SKM-1 treated with dmso at 0.1 percent for 144 hours (cell line): ENCODE data around the gene NRXN3.
"Not testable (repeated sequence)": the region's sequence is repeated elsewhere in the genome, so short reads cannot be mapped to it uniquely, and the experiment has no call there.

Experiments used
- DNase-seq: peaks from one replicate; lab custom pipeline; 2025; ENCODE audit not compliant: unreplicated experiment; lab: John Stamatoyannopoulos, UW

The NRXN3 gene

DNA sequence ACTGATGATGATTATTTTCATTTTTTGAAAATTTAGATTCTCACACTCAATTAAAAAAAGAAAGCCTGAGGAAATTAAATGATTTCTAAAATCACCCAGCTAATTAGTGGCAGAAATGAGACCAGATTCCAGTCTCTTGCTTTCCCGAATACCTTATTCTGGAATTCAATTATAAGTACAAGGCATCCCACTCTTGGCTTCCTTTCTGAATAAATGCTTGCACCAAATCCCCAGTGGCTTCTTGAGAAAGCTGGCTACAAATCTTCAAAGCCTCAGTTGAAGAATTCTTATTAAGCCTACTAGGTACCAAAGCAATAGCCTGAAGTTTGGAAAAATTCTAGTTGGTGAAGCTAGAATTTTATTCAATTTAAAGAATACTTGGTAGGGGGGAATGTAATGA, 1564.5 kb downstream of the NRXN3 start:
- no peak for DNase-seq

DNA sequence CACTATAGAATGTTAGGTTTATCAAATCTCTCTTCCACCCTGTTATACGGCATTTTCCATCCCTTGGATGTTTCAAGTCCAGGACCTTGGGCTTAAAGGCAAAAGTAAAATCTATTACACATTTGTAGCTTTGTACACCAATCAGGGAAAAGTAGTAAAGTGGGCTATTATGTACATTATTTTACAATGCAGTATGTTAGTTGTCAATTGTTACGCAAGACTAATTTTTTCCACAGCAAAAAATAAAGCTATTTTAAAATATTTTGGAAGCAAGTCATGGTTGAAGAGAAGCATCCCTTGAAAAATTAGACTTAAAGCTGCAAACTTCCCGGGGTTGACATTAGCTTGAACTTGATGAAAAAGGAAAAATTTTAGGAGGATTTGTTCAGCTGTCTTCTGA, 1564.9 kb downstream of the NRXN3 start:
- no peak for DNase-seq

DNA sequence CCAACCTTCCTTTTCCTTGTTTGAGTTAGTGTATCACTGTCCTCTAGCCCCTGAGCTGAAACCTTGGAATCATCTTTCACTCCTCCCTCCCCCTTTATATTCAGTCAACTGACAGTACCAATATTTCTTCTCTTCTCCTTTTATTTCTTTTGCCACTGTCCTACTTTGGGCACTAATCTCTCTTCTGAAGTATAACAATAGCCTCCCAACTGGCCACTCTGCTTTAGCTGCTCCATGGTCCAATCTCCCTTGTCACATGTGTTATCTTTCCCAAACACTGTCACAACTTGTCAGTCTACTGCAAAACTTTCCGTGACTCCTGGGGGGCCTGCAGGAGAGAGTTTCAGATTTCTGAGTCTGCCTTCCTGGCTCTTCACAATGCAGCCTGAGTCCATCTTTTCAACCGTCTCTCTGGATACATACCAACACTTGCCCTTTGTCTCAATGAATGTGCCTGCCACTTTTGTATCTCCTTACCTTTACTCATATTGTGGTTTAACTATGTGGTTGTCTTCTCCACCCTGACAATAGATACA, 1570.0 kb downstream of the NRXN3 start:
- no peak for DNase-seq

DNA sequence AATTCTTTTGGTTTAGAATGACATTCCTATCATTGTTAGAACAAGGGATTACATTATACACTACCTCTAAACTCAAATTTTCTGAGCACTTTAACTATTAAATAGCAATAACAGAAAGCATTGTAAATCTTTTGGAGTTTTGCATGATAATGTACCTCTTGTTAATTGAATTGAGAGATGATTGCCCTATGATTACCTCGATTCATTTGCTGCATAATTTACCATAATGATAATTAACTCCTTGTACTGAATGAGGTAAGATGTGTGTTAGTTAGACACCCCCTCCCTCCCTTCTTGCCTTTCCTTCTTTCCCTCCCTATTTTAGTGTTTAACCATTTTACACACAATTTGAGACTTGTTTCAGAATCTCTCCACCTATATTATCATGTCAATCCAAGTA, 1572.0 kb downstream of the NRXN3 start:
- no peak for DNase-seq

DNA sequence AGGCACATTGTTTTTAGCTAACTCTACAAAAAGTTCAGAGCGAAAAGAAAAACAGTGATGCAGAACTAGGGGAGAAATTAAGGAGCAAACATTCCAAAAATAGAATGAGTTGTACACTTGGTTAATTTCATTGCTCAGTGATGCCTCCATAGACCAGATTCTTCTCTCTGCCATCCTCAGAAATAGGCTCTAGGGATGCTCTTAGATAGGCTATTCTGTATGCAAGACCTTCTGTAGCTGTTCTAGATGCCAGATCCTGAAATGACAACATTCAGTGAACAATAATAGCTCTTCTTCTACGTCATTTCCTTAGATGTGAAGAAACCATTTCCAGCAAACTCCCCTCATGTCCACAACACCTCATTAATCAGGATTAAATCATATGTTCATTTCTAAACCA, 1574.9 kb downstream of the NRXN3 start:
- DNase-seq = no peak

DNA sequence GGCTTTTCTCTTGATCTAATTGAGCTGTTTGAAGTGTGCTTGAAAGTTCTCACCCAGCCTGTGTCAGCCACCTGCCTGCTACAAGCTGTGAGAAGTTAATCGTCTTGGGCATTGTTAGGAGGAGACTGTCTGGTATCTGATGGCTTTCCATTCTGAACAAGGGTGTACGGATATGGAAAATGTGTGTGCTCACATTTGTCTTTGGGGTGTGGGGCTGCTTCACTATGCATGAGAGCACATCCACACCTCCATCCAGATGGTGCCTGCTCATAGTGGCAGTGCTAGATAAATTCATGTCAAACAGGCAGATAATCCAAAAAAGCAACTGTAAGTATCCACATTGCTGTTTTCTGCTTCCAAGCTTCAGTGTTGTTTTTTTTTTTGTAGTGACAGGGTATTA, 1578.9 kb downstream of the NRXN3 start:
- no peak for DNase-seq

DNA sequence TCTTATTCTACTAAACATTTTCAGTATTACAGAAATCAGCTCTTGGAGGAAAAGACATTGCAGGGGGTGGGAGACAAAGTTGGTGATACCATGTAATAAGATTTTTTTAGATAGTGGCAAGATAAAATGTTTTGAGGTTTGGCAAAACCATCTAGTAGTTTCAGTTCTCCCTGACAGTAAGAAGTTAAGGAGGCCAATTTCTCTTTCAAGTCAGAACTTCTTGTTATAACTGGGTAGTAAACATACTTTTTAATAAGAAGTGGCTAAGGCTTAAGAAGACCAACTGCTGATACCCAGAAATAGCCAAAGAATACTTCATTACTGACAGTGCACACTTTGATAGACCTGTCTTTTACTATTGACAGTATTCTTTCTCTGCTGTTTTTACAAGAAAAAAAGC, 1588.8 kb downstream of the NRXN3 start:
- no peak for DNase-seq

DNA sequence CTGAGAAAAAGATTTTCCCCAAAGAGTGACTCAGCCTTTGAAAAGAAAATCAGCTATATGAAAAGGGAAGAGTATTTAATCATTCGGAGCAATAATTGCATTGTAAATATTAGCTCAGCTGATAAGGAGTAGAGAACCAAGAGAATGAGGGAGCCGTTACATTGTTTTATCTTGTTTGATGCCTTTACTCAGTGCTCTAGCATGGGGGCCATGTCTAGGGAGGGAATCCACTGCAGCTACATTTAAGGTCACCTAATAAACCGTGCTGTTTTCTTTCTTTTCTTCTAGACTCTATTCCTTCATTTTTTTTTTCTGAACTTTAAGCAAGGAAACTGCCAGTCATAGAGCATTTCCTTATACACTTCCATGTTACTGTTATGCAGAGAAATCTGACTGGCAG, 1594.2 kb downstream of the NRXN3 start:
- no peak for DNase-seq

DNA sequence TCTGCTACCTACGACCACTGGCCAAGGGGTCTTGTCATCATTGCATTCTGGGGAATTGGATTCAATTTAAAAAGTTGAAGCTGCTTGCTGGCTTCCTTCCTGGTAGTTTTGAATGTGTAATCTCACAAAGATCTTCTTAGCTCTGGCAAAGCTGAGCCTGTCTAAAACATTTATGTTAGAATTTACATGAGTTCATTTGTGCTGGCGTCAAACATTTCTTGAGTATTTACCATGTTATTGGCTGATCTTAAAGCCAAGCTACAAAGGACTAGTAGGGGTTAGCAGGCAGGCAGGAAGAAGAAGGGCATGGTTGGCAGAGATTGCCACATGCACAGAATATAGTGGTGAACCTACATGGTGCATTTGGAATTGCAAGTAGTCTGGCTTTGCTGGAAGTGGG, 1596.3 kb downstream of the NRXN3 start:
- no peak for DNase-seq

DNA sequence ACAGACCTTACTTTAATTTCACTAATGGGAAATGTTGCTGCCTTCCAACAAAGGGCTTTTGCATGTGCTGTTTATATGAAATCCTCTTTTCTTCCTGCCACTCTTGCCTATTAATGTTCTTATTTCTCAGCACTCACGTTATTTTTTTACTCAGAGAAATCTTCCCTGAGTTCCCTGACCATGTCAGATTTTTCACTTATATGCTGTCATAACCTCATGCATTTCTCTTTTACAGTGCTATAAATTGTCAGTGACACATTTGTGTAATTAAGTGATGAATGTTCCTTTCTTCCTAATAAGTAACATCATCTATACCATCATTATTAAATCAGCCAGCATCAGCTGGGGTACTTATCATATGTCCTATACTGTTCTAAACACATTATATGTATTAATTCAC, 1597.1 kb downstream of the NRXN3 start:
- no peak for DNase-seq

DNA sequence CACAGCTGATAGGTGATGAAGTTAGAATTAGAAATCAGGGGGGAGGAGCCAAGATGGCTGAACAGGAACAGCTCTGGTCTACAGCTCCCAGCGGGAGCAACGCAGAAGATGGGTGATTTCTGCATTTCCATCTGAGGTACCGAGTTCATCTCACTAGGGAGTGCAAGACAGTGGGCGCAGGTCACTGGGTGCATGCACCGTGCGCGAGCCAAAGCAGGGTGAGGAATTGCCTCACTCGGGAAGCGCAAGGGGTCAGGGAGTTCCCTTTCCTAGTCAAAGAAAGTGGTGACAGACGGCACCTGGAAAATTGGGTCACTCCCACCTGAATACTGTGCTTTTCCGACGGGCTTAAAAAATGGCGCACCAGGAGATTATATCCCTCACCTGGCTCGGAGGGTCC, 1597.5 kb downstream of the NRXN3 start:
- not testable (repeated sequence) for DNase-seq

DNA sequence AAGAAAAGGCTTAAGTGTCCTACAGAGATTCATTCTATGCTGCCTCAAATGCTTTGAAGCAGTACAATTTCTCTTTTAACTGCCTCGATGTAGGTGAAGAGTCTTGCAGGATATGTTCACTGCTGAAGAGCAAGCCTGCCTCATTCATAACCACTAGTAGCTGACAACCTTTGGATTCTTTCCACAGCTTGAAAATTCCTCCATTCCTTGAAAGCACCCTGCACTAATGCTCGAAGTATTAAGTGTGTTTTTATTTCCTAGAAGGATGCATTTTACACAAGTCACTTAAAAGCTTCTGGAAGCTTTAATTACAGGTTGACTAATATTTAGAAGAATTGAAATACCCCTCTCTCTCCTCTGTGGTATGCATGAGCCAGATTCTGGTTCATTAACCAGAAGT, 1611.7 kb downstream of the NRXN3 start:
- no peak for DNase-seq

DNA sequence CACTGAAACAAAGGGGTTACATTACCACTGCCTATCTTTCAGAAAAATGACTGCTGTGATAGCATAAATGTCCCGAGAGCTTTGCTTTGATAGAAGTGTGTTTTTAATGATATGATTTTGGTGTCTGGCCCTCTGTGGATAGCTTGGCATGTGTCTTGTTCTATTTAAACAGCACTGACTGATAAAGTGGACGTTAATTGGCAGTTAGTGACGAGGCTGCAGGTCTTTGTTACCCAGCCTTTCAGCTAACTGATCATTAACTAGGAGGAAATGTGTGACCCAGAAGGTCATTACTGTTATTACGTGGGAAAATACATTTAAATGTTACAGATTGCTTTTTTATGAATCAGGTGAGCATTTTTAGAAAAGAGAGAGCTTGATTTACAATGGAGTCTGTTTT, 1612.9 kb downstream of the NRXN3 start:
- no peak for DNase-seq

DNA sequence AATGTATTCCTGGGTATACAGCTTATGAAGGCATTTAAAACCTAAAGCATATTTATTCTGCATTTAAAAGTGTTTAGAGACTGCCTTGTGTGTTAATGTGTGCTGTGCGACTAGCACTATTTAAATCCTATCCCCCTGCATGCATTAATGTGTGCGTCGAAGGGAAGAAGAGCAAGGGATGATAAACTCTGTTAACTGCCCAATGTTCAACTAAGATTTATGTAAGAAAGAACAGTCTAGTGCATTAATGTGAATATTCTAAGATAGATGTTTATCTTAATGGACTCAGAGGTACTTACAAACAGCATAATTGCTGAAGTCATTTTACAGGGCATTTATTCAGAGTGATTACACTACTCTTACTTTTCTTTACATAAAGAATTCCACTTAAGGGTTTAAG, 1616.3 kb downstream of the NRXN3 start:
- DNase-seq = no peak

DNA sequence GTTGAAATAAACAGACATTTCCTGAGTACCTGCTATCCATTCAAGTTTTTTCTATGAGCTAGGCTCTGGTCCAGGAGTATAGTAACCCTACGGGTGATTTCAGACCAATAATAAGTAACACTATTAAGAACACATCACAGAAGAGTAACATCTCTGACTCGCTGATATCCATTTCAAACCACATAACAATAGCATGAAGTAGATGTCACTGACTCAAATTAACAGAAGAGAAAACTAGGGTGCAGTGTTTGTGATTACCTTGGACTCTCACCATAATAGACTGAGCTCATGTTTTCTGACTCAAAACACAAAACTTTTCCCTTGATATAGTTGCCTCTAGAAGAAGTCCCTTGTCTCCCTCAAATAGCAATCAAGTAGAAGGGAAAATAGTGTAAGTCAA, 1618.2 kb downstream of the NRXN3 start:
- DNase-seq = no peak

DNA sequence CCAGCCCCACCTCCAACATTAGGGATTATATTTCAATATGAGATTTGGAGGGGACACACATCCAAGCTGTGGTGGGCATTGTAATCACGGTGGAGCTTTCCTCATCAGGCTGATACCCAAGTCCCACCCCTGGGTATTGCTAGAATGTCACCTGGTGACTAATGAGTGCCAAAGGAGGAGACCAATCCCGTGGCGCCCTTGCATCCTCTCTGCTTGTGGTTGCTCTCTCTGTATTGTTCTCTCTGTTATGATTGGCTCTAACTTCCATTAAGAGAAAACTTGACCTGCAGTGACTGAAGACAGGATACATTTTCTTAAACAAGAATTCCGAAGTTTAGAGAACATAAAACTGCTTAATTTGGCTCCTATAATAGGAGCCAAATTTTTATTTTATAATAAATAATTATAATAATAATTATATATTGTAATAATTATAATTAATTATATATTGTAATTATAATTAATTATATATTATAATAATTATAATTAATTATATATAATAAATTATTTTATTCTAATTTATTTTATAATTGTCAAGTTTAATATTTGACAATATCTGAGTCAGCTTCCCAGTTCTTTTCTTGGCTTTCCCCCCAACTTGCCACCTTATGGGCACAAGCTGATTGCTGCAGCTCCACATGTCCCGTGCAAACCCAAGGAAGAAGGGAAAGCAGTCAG, 1621.0 kb downstream of the NRXN3 start:
- DNase-seq = no peak

DNA sequence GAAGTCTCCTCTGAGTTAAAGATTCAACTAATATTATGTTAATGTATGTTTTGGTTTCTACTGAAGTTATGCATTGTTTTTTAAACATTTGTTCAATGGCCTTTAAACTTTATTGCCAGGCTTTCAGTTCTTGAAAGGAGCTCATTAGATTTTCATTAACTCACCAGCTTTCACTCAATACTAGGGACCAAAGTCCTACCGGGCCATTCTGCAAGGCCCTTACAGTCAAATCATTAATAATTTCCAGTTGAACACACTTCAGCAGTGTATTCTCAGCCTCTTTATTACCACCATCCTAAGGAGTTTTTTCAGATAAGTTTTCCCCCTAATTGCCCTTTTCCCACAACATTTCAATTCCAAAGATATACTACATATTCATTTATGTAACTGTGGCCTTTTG, 1631.9 kb downstream of the NRXN3 start:
- no peak for DNase-seq

DNA sequence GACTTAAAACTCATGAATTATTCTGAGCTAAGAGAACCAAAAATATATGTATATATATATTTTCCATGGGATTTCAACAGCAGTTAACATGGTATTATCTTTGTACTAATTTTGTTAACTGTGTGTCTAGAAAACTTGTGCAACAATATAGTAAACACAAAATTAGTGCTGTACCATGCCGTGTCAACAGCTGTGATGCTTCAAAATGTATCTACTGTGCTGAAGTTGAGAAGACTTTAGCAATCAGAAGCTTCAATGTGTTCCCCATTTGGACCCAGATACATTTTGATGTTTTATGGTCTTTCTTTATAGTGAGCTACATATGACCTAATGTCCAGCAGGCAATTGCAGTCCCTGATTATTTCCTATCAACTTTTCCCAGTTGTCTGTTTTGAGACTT, 1635.5 kb downstream of the NRXN3 start:
- DNase-seq = no peak

DNA sequence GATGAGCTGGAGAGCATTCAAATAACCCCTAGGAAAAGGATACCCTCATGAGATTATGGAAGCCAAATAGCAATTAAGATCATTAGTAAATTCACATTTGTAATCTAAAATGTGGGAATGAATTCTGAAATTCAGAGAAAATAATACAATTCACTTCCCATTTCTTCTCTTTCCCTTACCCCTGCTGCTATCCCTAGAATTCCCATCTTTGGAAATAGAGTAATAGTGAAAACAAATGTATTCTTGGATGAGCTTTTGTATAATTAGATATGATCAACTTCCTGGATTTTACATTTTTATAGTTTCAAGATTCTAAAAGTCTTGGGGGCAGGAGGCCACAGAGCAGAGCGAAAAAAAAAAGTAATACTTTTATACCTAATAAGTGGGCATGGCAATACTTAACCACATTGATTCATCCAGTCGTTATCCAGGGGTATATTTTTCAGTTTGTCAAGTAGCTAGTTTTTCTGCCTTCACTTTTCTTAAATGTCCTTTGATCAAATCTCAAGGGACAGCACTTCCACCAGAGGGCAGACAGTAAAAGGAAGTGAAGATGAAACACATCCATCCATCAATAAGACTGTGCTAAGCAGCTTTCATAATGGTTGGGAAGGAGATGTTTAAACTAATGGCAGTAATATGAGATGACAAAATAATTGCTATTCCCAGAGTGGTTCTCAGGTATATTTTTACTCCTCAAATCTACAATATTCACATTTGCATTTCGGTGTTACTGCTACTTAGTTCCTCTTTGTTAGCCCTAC, 1639.9 kb downstream of the NRXN3 start:
- DNase-seq = no peak

DNA sequence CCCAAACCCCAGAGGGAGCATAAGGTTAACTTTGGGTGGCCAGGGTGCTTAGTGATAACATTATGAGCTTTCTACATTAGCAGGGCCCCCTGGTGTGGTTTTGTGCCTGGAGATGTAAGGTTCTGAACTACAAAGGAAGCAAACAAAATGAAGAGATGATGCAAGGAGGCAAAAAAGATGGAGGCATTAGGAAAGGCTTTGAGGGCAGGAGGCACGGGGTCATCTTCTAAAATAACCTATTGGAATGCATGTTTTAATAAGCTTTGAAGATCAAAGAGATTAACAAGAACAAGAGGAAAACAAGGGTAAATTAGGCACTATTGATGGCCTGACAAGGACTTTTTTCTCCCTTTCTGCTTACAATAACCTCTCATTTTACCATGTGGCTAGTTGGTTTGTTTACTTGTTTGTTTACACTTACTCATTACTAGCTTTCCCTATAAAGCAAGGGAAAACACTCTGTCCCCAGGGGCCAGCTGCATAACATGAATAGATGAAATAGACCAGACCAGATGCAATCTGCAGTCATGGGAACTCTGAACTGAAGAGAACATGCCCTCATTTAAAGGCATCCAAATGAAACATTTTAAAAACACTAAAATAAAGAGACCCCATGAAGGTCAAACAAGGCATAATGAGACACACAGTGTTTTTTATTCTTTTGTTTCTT, 1650.8 kb downstream of the NRXN3 start:
- no peak for DNase-seq

DNA sequence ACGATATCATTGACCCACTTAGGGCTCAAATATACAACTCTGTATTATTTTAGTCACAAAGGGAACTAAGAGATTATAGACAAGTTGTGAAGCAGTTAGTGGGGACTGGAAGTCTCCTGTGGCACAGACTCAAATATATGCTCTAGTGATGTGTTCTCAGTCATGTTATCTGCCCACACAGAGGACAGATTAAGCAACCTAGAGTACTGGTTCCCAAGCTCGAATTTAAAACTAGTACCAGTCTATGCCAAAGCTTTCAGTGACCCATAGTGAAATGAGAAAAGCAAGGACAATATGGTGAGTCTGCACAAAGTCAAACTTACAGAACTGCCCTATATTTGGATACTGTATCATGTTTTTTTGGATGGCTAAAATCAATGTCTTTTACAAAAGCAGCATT, 1651.9 kb downstream of the NRXN3 start:
- no peak for DNase-seq

DNA sequence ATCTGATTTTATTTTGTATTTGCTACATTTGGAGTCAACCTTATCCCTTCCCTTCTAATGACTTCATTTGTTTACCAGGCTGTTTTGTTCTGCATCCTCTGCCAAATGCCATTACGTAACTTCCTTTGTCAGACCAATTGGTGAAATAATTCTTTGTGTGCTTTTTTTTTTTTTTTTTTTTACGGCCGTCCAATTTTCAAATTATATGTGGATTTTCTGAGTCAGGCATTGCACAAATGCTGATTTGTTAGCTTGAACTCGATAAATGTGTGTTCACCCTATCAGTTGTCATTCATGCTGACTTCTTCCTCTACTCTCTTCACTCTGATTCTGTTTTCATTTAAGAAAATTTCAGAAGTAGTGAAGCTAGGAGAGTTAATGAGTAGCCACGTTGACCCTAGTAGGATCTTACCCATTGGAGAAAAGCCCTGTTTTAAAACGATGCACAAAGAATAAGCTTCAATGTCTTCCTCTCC, 1654.9 kb downstream of the NRXN3 start:
- no peak for DNase-seq
